Psoas muscle (tissue), 8 donors: ENCODE results near the gene ANAPC5. TPM values are rescaled to one million over a fixed set of nuclear protein-coding genes. Genes with fewer than 3 reads are reported as not detected.
A peak's percentile ranks its signal among the peaks of the same experiment; 100 is the strongest.

ENCODE experiments used
- ATAC-seq, 4 donors: fragments of 200-7000 bp; cut with Tn5 transposase; one replicate each; pipeline ENCODE4 v1.9.1; 2020; ENCODE audit warnings: moderate library complexity in 3 of 4, mild to moderate bottlenecking in 2 of 4
- DNase-seq, 2 donors: peaks; one replicate each; pipeline ENCODE4 v3.0.0-alpha.2; 2020
- H3K27ac ChIP-seq: fragments of 200-600 bp; one replicate; pipeline ENCODE4 v1.8.0; 2022
- H3K27me3 ChIP-seq, 3 donors: fragments of 200-600 bp in 1 of 3; one replicate each; pipeline versions ENCODE4 v1.6.1 to v1.8.0; 2013 to 2022; ENCODE audit warnings: low read length in 2 of 3, mild to moderate bottlenecking in 2 of 3, moderate library complexity in 1 of 3; ENCODE audit not compliant: insufficient read depth in 3 of 3
- H3K36me3 ChIP-seq, 2 donors: fragments of 200-600 bp in 1 of 2; one replicate each; pipeline versions ENCODE4 v1.6.1 to v1.8.0; 2013 to 2022; ENCODE audit warnings: low read depth in 1 of 2, mild to moderate bottlenecking in 1 of 2, moderate library complexity in 1 of 2; ENCODE audit not compliant: insufficient read depth in 1 of 2
- H3K4me1 ChIP-seq: fragments of 200-600 bp; one replicate; pipeline ENCODE4 v1.8.0; 2022
- H3K4me3 ChIP-seq: fragments of 200-600 bp; one replicate; pipeline ENCODE4 v1.8.0; 2022; ENCODE audit warnings: mild to moderate bottlenecking
- H3K9me3 ChIP-seq: fragments of 200-600 bp; one replicate; pipeline ENCODE4 v1.8.0; 2022
- CTCF ChIP-seq: fragments of 200-600 bp; IDR thresholded peaks from one replicate; pipeline ENCODE4 v1.8.0; 2022; ENCODE audit warnings: antibody characterized with exemption
- WGBS, 3 donors: extraction: QIAGEN DNeasy Blood & Tissue Kit; methylation state at CpG; one replicate each; pipeline versions ENCODE4 v1.1.6 to v1.1.7; 2013; 5-methylcytosine and 5-hydroxymethylcytosine counted together
- intact Hi-C, 2 donors: fragments of 100-400 bp; cut with DNase I; formaldehyde crosslinking; loops; one replicate each; pipeline versions ENCODE4 v1.11.0 to v1.14.2; 2022
- polyA plus RNA-seq, 3 donors: library from polyadenylated mRNA; stranded (reverse); fragments of 200-250 nt; gene quantifications; one replicate each; pipeline ENCODE4 v1.2.3, GENCODE V29; 2013
- total RNA-seq, 4 donors: library from RNA; stranded (reverse); fragmentation: NEBNext Ultra II Directional in 2 of 4; extraction: Animal tissue kit (Norgen Biotek cat#: 25700) in 2 of 4; gene quantifications; one replicate each; pipeline versions ENCODE4 v1.2.1 to v1.2.4, GENCODE V29; 2021 to 2023
- donor health status: healthy with polysubstance abuse.
- donor health status: DM: no; HTN: no; CAD: no; lungs with moderate emphysema.
- donor health status: Bipolar disorder and iron deficiency.
- donor health status: healthy.
- donor health status: DM: yes; HTN: yes; CAD: no.
- donor health status: DM: no; HTN: no; CAD: no.
- donor health status: DM: no; HTN: no; CAD: no.
- donor health status: DM: yes; HTN: yes; CAD: no.

The ANAPC5 gene
- total and polyA plus RNA-seq, 7 donors = 47.1 to 120 (median 70.8) TPM

GRCh38 chr12:121345151-121345815, 6.9 kb downstream of the ANAPC5 start:
- Histone ChIP-seq H3K4me3 (no peak overlapping the region), H3K27me3 (no peaks in the 10 kb centered on the region), H3K9me3 (no peaks in the 10 kb centered on the region), H3K36me3 (peaks cover 10 to 84% of the 10 kb centered on the region in 2 donors), H3K4me1 (peaks cover 4% of the 10 kb centered on the region), H3K27ac (no peak overlapping the region)
- intact Hi-C loops = no loop called here
- WGBS, 3 donors = 78 to 96% (median 84%) methylated on average over 4 of the region's 4 CpGs
- DNase-seq = no peak
- no peak for ATAC-seq
- TF ChIP-seq CTCF = no peak

- Histone ChIP-seq H3K36me3 (peaks cover 10 to 86% of the 10 kb centered on the region in 2 donors), H3K4me3 (no peak overlapping the region), H3K27me3 (no peaks in the 10 kb centered on the region), H3K9me3 (no peaks in the 10 kb centered on the region), H3K27ac (no peak overlapping the region), H3K4me1 (no peaks in the 10 kb centered on the region)
- WGBS, 3 donors = 75 to 90% (median 77%) methylated on average over 3 of the region's 3 CpGs
- ATAC-seq = no peak
- no peak for TF ChIP-seq CTCF
- DNase-seq = no peak
- intact Hi-C loops = no loop called here
These were observed 7.7 kb downstream of the ANAPC5 start for GRCh38 chr12:121344506-121344905.

- Histone ChIP-seq H3K9me3 (no peaks in the 10 kb centered on the region), H3K4me1 (no peaks in the 10 kb centered on the region), H3K36me3 (peaks cover 3 to 94% of the 10 kb centered on the region in 2 donors), H3K4me3 (no peak overlapping the region), H3K27ac (no peak overlapping the region), H3K27me3 (no peaks in the 10 kb centered on the region)
- intact Hi-C loops = no loop called here
- no peak for TF ChIP-seq CTCF
- WGBS, 3 donors = 97 to 100% (median 98%) methylated on average over 4 of the region's 4 CpGs
- ATAC-seq (no peak), DNase-seq (no peak)
These were observed 14.8 kb downstream of the ANAPC5 start for GRCh38 chr12:121337416-121337815.

GRCh38 chr12:121334513-121335343, 17.5 kb downstream of the ANAPC5 start:
- Histone ChIP-seq H3K9me3 (no peaks in the 10 kb centered on the region), H3K36me3 (peaks cover 11 to 95% of the 10 kb centered on the region in 2 donors), H3K27ac (no peak overlapping the region), H3K27me3 (no peaks in the 10 kb centered on the region), H3K4me1 (no peaks in the 10 kb centered on the region), H3K4me3 (no peak overlapping the region)
- 64 to 67% (median 66%) methylated on average over 8 of the region's 8 CpGs for WGBS, 3 donors
- ATAC-seq (peak; percentile 80 to 97 (median 90)), DNase-seq (no peak)
- peak; percentile 84 for TF ChIP-seq CTCF
- intact Hi-C loops = loop anchor here (1.0 to 2.0 kb wide), 2 partner anchors 109 to 110 kb away; no protein-coding TSS in a partner anchor
